Measurements from ENCODE around the gene VAPB. TPM values are rescaled to one million over a fixed set of nuclear protein-coding genes. Genes with fewer than 3 reads are reported as not detected.

VAPB gene
- total and polyA plus RNA-seq, 10 of the 15 experiments (the other 5 are each of a cell fraction or from before 2014, with no cell fraction given): 3.2 to 28.6 (median 20.5) TPM

DNA sequence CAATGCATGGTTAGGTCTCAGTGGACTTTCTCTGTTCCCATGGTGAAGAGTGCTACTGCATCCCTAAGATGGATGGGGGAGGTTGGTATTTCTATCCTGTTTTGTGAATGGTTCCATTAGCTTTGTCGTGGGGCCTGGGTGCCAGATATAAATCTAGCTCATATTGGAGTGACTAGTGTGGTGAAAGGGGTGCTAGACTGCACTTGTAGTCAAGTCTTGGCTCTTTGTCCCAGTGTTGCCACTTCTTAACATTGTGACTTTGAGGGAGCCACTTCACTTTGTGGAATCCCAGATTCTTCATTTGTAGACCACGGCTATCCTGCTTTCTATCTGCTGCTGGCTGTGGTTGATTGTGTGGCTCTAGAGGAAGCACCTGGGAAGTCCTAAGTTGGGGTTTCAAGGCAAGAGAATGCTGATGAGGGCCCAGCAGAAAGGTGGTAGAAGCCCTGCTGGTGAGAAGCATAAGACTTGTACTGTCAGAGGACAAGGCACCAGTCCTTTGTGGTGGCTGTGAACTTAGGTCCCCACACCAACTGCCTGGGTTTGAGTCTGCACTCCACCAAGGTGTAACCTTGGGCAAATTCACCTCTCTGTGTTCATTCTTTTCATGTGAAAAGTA lies 44.1 kb downstream of the VAPB start:
- Histone ChIP-seq H3K4me3 (no peak overlapping the region), H3K4me2 (ENCODE audit: control insufficient read depth, insufficient read depth) (no peak overlapping the region), H3K4me1 (ENCODE audit: control insufficient read depth, insufficient read depth, low read length) (0 out of 2 replicates have a peak, but pooled peaks cover 2% of the 10 kb centered on the region), H2AFZ (ENCODE audit: control insufficient read depth, low read depth, low read length) (no peak overlapping the region), H3K9ac (ENCODE audit: control insufficient read depth, insufficient read depth, low read length) (no peak overlapping the region), H3K27me3 (replicated peaks in 1 of 2; ENCODE audit: control insufficient read depth in 2 of 2, insufficient read depth in 2 of 2, low read length in 1 of 2) (no peaks in the 10 kb centered on the region), H4K20me1 (ENCODE audit: control insufficient read depth, insufficient read depth) (peaks cover 5% of the 10 kb centered on the region), H3K9me3 (replicated peaks; ENCODE audit: control insufficient read depth, insufficient read depth, low read length) (no peaks in the 10 kb centered on the region; the same call in 2 of the 3 replicates), H3K79me2 (ENCODE audit: control insufficient read depth, insufficient read depth, low read length) (peaks cover 43% of the 10 kb centered on the region), H3K36me3 (ENCODE audit: control insufficient read depth in 2 of 2, insufficient read depth in 2 of 2, low read length in 1 of 2) (peaks cover 10 to 32% of the 10 kb centered on the region in 2 experiments; a peak in 3 of 4 replicates), H3K27ac (ENCODE audit: control insufficient read depth, insufficient read depth) (no peak overlapping the region)
- SMC1A ChIA-PET (ENCODE audit: uncharacterized antibody, unreplicated experiment): interaction anchor here (1.1 to 1.6 kb wide), 3 partner anchors 14 to 17 kb away, joined by 3 to 5 read pairs (median 3); no protein-coding TSS in a partner anchor
- no TSS peak for BruUV-seq (replicated peaks)
- TF ChIP-seq ZBED1 (IDR thresholded peaks at IDR 0.05; ENCODE audit: borderline replicate concordance) (no peak), RUNX3 (IDR thresholded peaks at IDR 0.05; ENCODE audit: low read length) (0 out of 2 replicates have a peak, but pooled peaks have one; percentile 13)
- WGBS (ENCODE audit: insufficient coverage, insufficient replicate concordance, low lambda C conversion rate, missing lambda C conversion rate): 52% methylated on average over 2 of the region's 2 CpGs
- POLR2A ChIA-PET: no interaction called here
- DNase-seq (ENCODE audit: low read depth, low spot score): no peak
- RAD21 ChIA-PET (ENCODE audit: unreplicated experiment): no interaction called here
- intact Hi-C loops (cut with micrococcal nuclease; ENCODE audit: unreplicated experiment) (no loop called here), in situ Hi-C loops (cut with MboI) (no loop called here)
- ATAC-seq: no peak
- CTCF ChIA-PET: interaction anchor here (1.0 to 2.6 kb wide), 3 partner anchors 9 to 14 kb away, joined by 3 to 10 read pairs (median 7); no protein-coding TSS in a partner anchor
- no peak for FAIRE-seq

DNA sequence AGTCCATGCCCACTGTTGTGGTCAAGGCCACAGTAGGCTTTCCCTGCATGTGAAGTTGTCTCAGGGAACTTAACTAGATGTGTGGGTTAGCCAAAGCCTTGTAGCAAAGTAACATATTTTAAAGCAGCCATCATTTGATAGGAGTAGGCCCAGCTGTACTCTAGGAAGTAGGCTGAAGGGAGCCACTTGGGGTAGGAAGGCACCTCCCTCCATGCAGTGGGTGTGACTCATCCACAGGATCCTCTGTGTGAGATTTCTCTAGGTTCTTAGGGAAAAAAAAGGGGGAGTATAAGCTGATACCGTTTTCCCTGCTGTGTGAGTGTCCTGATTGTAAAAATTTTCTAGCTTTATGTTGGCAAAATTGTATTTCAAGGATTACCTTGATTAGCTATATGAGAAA lies 44.7 kb downstream of the VAPB start:
- H3K4me2 ChIP-seq (ENCODE audit: control insufficient read depth, insufficient read depth): no peak overlapping the region
- ChIA-PET SMC1A (ENCODE audit: uncharacterized antibody, unreplicated experiment) (interaction anchor here (1.6 kb wide), 1 partner anchor 13 kb away, joined by 3 read pairs; no protein-coding TSS in a partner anchor), CTCF (interaction anchor here (0.8 to 2.6 kb wide), 2 partner anchors 13 to 16 kb away, joined by 3 to 10 read pairs; no protein-coding TSS in a partner anchor), RAD21 (ENCODE audit: unreplicated experiment) (no interaction called here), POLR2A (no interaction called here)
- peaks cover 10 to 32% of the 10 kb centered on the region in 2 experiments; a peak in 3 of 4 replicates for H3K36me3 ChIP-seq (ENCODE audit: control insufficient read depth in 2 of 2, insufficient read depth in 2 of 2, low read length in 1 of 2)
- H3K79me2 ChIP-seq (ENCODE audit: control insufficient read depth, insufficient read depth, low read length): peaks cover 40% of the 10 kb centered on the region
- 77% methylated on average over 1 of the region's 1 CpG for WGBS (ENCODE audit: insufficient coverage, insufficient replicate concordance, low lambda C conversion rate, missing lambda C conversion rate)
- no peak overlapping the region for H3K9ac ChIP-seq (ENCODE audit: control insufficient read depth, insufficient read depth, low read length)
- in situ Hi-C loops (cut with MboI): no loop called here
- H3K27ac ChIP-seq (ENCODE audit: control insufficient read depth, insufficient read depth): no peak overlapping the region
- intact Hi-C loops (cut with micrococcal nuclease; ENCODE audit: unreplicated experiment): no loop called here
- no peak overlapping the region for H2AFZ ChIP-seq (ENCODE audit: control insufficient read depth, low read depth, low read length)
- no peaks in the 10 kb centered on the region for H3K27me3 ChIP-seq (replicated peaks in 1 of 2; ENCODE audit: control insufficient read depth in 2 of 2, insufficient read depth in 2 of 2, low read length in 1 of 2)
- peaks cover 5% of the 10 kb centered on the region for H4K20me1 ChIP-seq (ENCODE audit: control insufficient read depth, insufficient read depth)
- no peak for ATAC-seq
- no peak for FAIRE-seq
- no peak for DNase-seq (ENCODE audit: low read depth, low spot score)
- no peaks in the 10 kb centered on the region; the same call in 2 of the 3 replicates for H3K9me3 ChIP-seq (replicated peaks; ENCODE audit: control insufficient read depth, insufficient read depth, low read length)
- H3K4me1 ChIP-seq (ENCODE audit: control insufficient read depth, insufficient read depth, low read length): 0 out of 2 replicates have a peak, but pooled peaks cover 2% of the 10 kb centered on the region
- BruUV-seq (replicated peaks): no TSS peak
- TF ChIP-seq, protein P1, sequence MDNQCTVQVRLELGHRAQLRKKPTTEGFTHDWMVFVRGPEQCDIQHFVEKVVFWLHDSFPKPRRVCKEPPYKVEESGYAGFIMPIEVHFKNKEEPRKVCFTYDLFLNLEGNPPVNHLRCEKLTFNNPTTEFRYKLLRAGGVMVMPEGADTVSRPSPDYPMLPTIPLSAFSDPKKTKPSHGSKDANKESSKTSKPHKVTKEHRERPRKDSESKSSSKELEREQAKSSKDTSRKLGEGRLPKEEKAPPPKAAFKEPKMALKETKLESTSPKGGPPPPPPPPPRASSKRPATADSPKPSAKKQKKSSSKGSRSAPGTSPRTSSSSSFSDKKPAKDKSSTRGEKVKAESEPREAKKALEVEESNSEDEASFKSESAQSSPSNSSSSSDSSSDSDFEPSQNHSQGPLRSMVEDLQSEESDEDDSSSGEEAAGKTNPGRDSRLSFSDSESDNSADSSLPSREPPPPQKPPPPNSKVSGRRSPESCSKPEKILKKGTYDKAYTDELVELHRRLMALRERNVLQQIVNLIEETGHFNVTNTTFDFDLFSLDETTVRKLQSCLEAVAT (IDR thresholded peaks at IDR 0.05): no peak
- TF ChIP-seq, protein P2, sequence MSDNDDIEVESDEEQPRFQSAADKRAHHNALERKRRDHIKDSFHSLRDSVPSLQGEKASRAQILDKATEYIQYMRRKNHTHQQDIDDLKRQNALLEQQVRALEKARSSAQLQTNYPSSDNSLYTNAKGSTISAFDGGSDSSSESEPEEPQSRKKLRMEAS (IDR thresholded peaks at IDR 0.05; ENCODE audit: low read depth, low read length): no peak
- TF ChIP-seq GABPA (IDR thresholded peaks at IDR 0.05; ENCODE audit: low read depth): no peak
- TF ChIP-seq TCF12 (IDR thresholded peaks at IDR 0.05; ENCODE audit: low read depth, low read length): no peak
- TF ChIP-seq, protein P3, sequence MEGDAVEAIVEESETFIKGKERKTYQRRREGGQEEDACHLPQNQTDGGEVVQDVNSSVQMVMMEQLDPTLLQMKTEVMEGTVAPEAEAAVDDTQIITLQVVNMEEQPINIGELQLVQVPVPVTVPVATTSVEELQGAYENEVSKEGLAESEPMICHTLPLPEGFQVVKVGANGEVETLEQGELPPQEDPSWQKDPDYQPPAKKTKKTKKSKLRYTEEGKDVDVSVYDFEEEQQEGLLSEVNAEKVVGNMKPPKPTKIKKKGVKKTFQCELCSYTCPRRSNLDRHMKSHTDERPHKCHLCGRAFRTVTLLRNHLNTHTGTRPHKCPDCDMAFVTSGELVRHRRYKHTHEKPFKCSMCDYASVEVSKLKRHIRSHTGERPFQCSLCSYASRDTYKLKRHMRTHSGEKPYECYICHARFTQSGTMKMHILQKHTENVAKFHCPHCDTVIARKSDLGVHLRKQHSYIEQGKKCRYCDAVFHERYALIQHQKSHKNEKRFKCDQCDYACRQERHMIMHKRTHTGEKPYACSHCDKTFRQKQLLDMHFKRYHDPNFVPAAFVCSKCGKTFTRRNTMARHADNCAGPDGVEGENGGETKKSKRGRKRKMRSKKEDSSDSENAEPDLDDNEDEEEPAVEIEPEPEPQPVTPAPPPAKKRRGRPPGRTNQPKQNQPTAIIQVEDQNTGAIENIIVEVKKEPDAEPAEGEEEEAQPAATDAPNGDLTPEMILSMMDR (IDR thresholded peaks at IDR 0.05 in 2 of 3, conservative IDR thresholded peaks at IDR 0.05 in 1 of 3; ENCODE audit: control insufficient read depth in 2 of 3, extremely low read depth in 1 of 3, insufficient read depth in 1 of 3, low read depth in 3 of 3, low read length in 3 of 3): no peak
- no peak overlapping the region for H3K4me3 ChIP-seq
